Glutamatergic neuron (in vitro differentiated cells): ENCODE measurements around the gene INSIG2. TPM values are rescaled to one million over a fixed set of nuclear protein-coding genes. Genes with fewer than 3 reads are reported as not detected.

ENCODE experiments used
- DNase-seq: peaks from one replicate; pipeline ENCODE4 v3.0.0; 2022
- H3K27ac Mint-ChIP-seq: one replicate; pipeline ENCODE4 v1.8.0; 2020; ENCODE audit warnings: mild to moderate bottlenecking, mixed read lengths, inconsistent platforms; ENCODE audit not compliant: unreplicated experiment
- H3K27me3 Mint-ChIP-seq: one replicate; pipeline ENCODE4 v1.8.0; 2020; ENCODE audit warnings: mild to moderate bottlenecking, moderate library complexity, mixed read lengths, inconsistent platforms; ENCODE audit not compliant: unreplicated experiment
- H3K36me3 Mint-ChIP-seq: one replicate; pipeline ENCODE4 v1.8.0; 2020; ENCODE audit warnings: mild to moderate bottlenecking, mixed read lengths, inconsistent platforms; ENCODE audit not compliant: unreplicated experiment
- H3K4me1 Mint-ChIP-seq: one replicate; pipeline ENCODE4 v1.8.0; 2020; ENCODE audit warnings: mild to moderate bottlenecking, low read depth, mixed read lengths, inconsistent platforms; ENCODE audit not compliant: unreplicated experiment
- H3K4me3 Mint-ChIP-seq: one replicate; pipeline ENCODE4 v1.8.0; 2020; ENCODE audit warnings: mild to moderate bottlenecking, mixed read lengths, inconsistent platforms; ENCODE audit not compliant: unreplicated experiment
- H3K9me3 Mint-ChIP-seq: one replicate; pipeline ENCODE4 v1.8.0; 2020; ENCODE audit warnings: mild to moderate bottlenecking, moderate library complexity, mixed read lengths, inconsistent platforms; ENCODE audit not compliant: unreplicated experiment
- CTCF ChIP-seq: fragments of 200-600 bp; sonication (generic); IDR thresholded peaks from one replicate; pipeline ENCODE4 v1.5.0; 2021; ENCODE audit not compliant: partially characterized antibody, unreplicated experiment
- total RNA-seq: library from RNA; stranded (reverse); fragmentation: NEBNext Ultra II Directional; extraction: Animal tissue kit (Norgen Biotek cat#: 25700); gene quantifications from one replicate; pipeline ENCODE4 v1.2.1, GENCODE V29; 2021; ENCODE audit not compliant: unreplicated experiment

INSIG2 gene
- total RNA-seq, 1 donor from 2014 or later = 20.3 TPM

- no peak overlapping the region for H3K27ac Mint-ChIP-seq
These were observed 65.2 kb downstream of the INSIG2 start for GRCh38 chr2:118153433-118153832.

GRCh38 chr2:118154176-118154575 is 65.9 kb downstream of the INSIG2 start:
- TF ChIP-seq CTCF = no peak
- Mint-ChIP-seq H3K27ac (no peak overlapping the region), H3K9me3 (peaks cover 2% of the 10 kb centered on the region), H3K4me3 (no peak overlapping the region), H3K36me3 (no peaks in the 10 kb centered on the region), H3K4me1 (no peaks in the 10 kb centered on the region), H3K27me3 (no peaks in the 10 kb centered on the region)
- no peak for DNase-seq

More at GRCh38 chr2:118153433-118153832, 65.2 kb downstream of the INSIG2 start:
- Mint-ChIP-seq H3K27me3 (no peaks in the 10 kb centered on the region), H3K4me1 (no peaks in the 10 kb centered on the region), H3K4me3 (no peak overlapping the region), H3K36me3 (no peaks in the 10 kb centered on the region), H3K9me3 (peaks cover 2% of the 10 kb centered on the region)
- DNase-seq = no peak
- no peak for TF ChIP-seq CTCF

Other genes with a start within 250 kb of the INSIG2 start
- 32.6 TPM for gene CCDC93, start 74.4 kb upstream of the INSIG2 start, total RNA-seq